GM21360 (cell line): ENCODE data around the gene UTF1.

Experiments
- ATAC-seq: cut with Tn5 transposase; IDR thresholded peaks from one replicate; pipeline ENCODE4 v1.9.1; 2021; ENCODE audit warnings: mild to moderate bottlenecking, moderate library complexity; ENCODE audit not compliant: unreplicated experiment

UTF1 gene

GRCh38 chr10:133243593-133243992 lies 13.6 kb downstream of the UTF1 start:
- no peak for ATAC-seq

GRCh38 chr10:133245439-133246235 lies 15.6 kb downstream of the UTF1 start:
- ATAC-seq, result no peak

- no peak for ATAC-seq
Measured at GRCh38 chr10:133246236-133246626, 16.2 kb downstream of the UTF1 start.

- ATAC-seq, result no peak
Measured at GRCh38 chr10:133247681-133248333, 17.8 kb downstream of the UTF1 start.

- ATAC-seq, result no peak
Measured at GRCh38 chr10:133248334-133248715, 18.3 kb downstream of the UTF1 start.

GRCh38 chr10:133249094-133249780 lies 19.2 kb downstream of the UTF1 start:
- ATAC-seq, result no peak

GRCh38 chr10:133249975-133250754 lies 20.1 kb downstream of the UTF1 start:
- no peak for ATAC-seq

- no peak for ATAC-seq
Measured at GRCh38 chr10:133251388-133252222, 21.6 kb downstream of the UTF1 start.

GRCh38 chr10:133252223-133252552 lies 22.2 kb downstream of the UTF1 start:
- ATAC-seq, result no peak

- ATAC-seq, result no peak
Measured at GRCh38 chr10:133253361-133253955, 23.4 kb downstream of the UTF1 start.

- no peak for ATAC-seq
Measured at GRCh38 chr10:133254421-133255120, 24.6 kb downstream of the UTF1 start.

GRCh38 chr10:133255323-133255722 lies 25.3 kb downstream of the UTF1 start:
- no peak for ATAC-seq

GRCh38 chr10:133257489-133258065 lies 27.6 kb downstream of the UTF1 start:
- no peak for ATAC-seq

- no peak for ATAC-seq
Measured at GRCh38 chr10:133258066-133258817, 28.2 kb downstream of the UTF1 start.

GRCh38 chr10:133258818-133259601 lies 29.0 kb downstream of the UTF1 start:
- no peak for ATAC-seq

GRCh38 chr10:133259602-133259989 lies 29.6 kb downstream of the UTF1 start:
- no peak for ATAC-seq

GRCh38 chr10:133260895-133261725 lies 31.1 kb downstream of the UTF1 start:
- ATAC-seq, result peak; percentile 49
